Hepatocyte (in vitro differentiated cells): Measurements from ENCODE around the gene RMI2.
A peak's percentile ranks its signal among the peaks of the same experiment; 100 is the strongest.

Experiments
- CTCF ChIP-seq: fragments of 200-600 bp; sonication (generic); IDR thresholded peaks from 2 replicates; pipeline ENCODE4 v1.5.1; 2016; ENCODE audit warnings: antibody characterized with exemption, mild to moderate bottlenecking; ENCODE audit not compliant: poor library complexity
- EZH2 ChIP-seq: fragments of 200-600 bp; sonication (generic); IDR thresholded peaks from 2 replicates; pipeline ENCODE4 v1.6.1; 2016; ENCODE audit warnings: antibody characterized with exemption, mild to moderate bottlenecking, borderline replicate concordance

DNA sequence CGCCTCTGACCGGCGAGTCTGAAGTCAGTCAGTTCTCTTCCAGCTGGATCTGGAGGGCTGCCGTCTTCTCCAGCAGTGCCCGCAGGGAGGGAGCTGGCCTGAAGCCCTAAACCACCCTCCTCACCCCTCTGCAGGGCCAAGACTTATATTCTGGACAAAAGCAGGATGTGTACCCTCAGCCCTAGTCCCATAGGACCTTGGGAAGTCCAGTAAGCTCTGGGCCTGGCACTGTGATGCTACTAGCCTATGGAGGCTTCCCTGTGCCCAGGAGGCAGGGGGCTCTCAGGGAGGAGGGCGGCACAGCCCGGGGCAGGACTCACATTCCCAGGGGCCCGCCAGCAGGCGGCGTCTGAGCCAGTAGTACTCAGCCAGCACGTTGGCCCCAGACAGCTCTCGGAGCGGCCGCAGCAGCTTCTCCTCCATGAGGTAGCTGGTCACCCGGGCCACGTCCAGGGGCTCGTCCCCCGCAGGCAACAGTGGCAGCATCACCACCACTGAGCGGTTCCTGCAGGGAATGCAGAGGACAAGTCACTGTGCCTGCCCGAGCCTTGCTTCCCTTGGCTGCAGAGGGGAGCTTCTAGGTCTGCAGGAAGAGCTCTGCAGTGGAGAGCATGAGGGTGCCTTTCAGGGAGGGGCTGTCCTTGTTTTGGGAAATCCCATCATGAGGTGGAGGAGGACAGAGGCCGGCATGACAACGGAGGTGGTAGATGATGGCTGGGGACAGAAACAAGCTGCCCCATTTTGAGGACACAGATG is 41.7 kb downstream of the RMI2 start:
- TF ChIP-seq CTCF (peak; percentile 44), EZH2 (no peak)
